Hepatocyte (in vitro differentiated cells): Measurements from ENCODE around the gene IL1R2. TPM values are rescaled to one million over a fixed set of nuclear protein-coding genes. Genes with fewer than 3 reads are reported as not detected.

Source experiments
- DNase-seq: peaks from one replicate; pipeline ENCODE4 v3.0.0-alpha.2; 2016; ENCODE audit warnings: low spot score
- H2AFZ ChIP-seq: fragments of 200-600 bp; sonication (generic); 2 replicates; pipeline ENCODE4 v1.6.0; 2016; ENCODE audit warnings: antibody characterized with exemption, mild to moderate bottlenecking
- H3K27ac ChIP-seq: fragments of 200-600 bp; sonication (generic); 2 replicates; pipeline ENCODE4 v1.5.1; 2016; ENCODE audit warnings: mild to moderate bottlenecking
- H3K27me3 ChIP-seq: fragments of 200-600 bp; sonication (generic); 2 replicates; pipeline ENCODE4 v1.6.1; 2016
- H3K36me3 ChIP-seq: fragments of 200-600 bp; sonication (generic); replicated peaks from 2 replicates; pipeline ENCODE4 v1.5.1; 2016; ENCODE audit warnings: low read depth; ENCODE audit not compliant: insufficient read depth
- H3K4me1 ChIP-seq: fragments of 200-600 bp; sonication (generic); 2 replicates; pipeline ENCODE4 v1.5.1; 2016; ENCODE audit warnings: mild to moderate bottlenecking, moderate library complexity; ENCODE audit not compliant: insufficient read depth
- H3K4me2 ChIP-seq: fragments of 200-600 bp; sonication (generic); 2 replicates; pipeline ENCODE4 v1.6.0; 2016
- H3K4me3 ChIP-seq: fragments of 200-600 bp; sonication (generic); 2 replicates; pipeline ENCODE4 v1.5.1; 2016; ENCODE audit warnings: mild to moderate bottlenecking
- H3K79me2 ChIP-seq: fragments of 200-600 bp; sonication (generic); 2 replicates; pipeline ENCODE4 v1.6.0; 2017; ENCODE audit warnings: mild to moderate bottlenecking
- H3K9me2 ChIP-seq: fragments of 200-600 bp; sonication (generic); replicated peaks from 2 replicates; pipeline ENCODE4 v1.6.0; 2017; ENCODE audit warnings: mild to moderate bottlenecking; ENCODE audit not compliant: insufficient read depth
- H3K9me3 ChIP-seq: fragments of 200-600 bp; sonication (generic); 2 replicates; pipeline ENCODE4 v1.5.1; 2016; ENCODE audit warnings: low read depth, mild to moderate bottlenecking
- H4K20me1 ChIP-seq: fragments of 200-600 bp; sonication (generic); 2 replicates; pipeline ENCODE4 v1.6.0; 2016; ENCODE audit warnings: mild to moderate bottlenecking; ENCODE audit not compliant: insufficient read depth, poor library complexity, severe bottlenecking
- EZH2 ChIP-seq: fragments of 200-600 bp; sonication (generic); IDR thresholded peaks from 2 replicates; pipeline ENCODE4 v1.6.1; 2016; ENCODE audit warnings: antibody characterized with exemption, mild to moderate bottlenecking, borderline replicate concordance
- EZH2phosphoT487 ChIP-seq: fragments of 200-600 bp; sonication (generic); IDR thresholded peaks from one replicate; pipeline ENCODE4 v1.6.1; 2018; ENCODE audit warnings: antibody characterized with exemption, mild to moderate bottlenecking, low read depth, moderate library complexity; ENCODE audit not compliant: unreplicated experiment, severe bottlenecking
- WGBS: methylation state at CpG from one replicate; pipeline ENCODE4 v1.1.6; 2016; ENCODE audit warnings: low lambda C conversion rate; ENCODE audit errors: missing lambda C conversion rate; 5-methylcytosine and 5-hydroxymethylcytosine counted together
- polyA plus RNA-seq: library from polyadenylated mRNA; unstranded; fragments of >200 nt; fragmentation: Nextera tagmentation; extraction: Ambion mirVana; gene quantifications from 2 replicates; pipeline ENCODE4 v1.2.1, GENCODE V29; 2016
- total RNA-seq: library from RNA; depleted of rRNA; stranded (reverse); fragments of >200 nt; gene quantifications from 2 replicates; pipeline ENCODE4 v1.2.3, GENCODE V29; 2014
- TF ChIP-seq, protein P1 (sequence below): fragments of 200-600 bp; sonication (generic); IDR thresholded peaks from 2 replicates; pipeline ENCODE4 v1.5.1; 2016; ENCODE audit warnings: antibody characterized with exemption, mild to moderate bottlenecking; ENCODE audit not compliant: poor library complexity

Gene IL1R2
- total and polyA plus RNA-seq, 2 experiments from 2014 or later, result 1.3 to 5.8 TPM

DNA sequence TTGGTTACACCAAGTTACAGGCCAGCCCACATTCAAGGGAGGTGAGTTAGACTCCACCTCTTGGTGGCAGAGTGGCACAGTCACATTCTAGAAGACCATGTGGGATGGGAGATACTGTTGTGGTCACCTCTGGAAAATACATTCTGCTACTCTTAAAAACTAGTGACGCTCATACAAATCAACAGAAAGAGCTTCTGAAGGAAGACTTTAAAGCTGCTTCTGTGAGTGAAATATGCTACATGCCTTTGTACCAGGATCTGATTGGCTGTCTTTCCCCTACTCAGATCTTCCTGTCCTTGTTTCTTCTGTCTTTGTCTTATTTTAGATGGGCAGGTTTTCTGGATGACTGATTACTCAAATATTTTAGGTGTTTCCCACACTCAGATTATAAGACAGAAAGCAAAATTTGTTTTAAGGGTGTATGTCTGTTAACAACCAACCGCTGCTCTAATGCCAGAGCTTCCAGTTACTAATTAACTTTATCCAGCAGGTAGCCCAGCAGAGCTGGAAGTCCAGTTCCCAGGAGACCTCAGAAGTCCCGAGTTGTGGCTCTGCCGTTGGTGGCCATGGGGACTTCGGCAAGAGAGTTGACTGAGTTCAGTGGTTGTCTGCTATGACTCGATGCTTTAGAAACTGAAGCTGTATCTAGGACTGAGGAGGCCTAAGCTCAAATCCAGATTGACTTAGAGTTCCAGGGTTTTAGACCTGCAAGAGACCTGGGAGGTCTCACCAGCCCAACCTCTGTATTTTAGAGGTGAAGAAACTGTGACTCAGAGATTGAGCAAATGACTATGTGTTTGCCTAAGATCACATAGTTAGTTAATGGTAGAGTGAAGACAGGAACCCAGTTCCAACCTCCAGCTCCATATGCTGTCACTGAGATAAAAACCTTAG is 7.4 kb downstream of the IL1R2 start:
- peak; percentile 72 for DNase-seq
- Histone ChIP-seq H2AFZ (peak overlapping the region; percentile 11), H4K20me1 (no peaks in the 10 kb centered on the region), H3K36me3 (no peaks in the 10 kb centered on the region), H3K4me2 (peak overlapping the region; percentile 60), H3K27ac (peak overlapping the region; percentile 85), H3K9me3 (no peaks in the 10 kb centered on the region), H3K4me3 (no peak overlapping the region), H3K4me1 (peaks cover 12% of the 10 kb centered on the region), H3K27me3 (no peaks in the 10 kb centered on the region), H3K9me2 (no peaks in the 10 kb centered on the region), H3K79me2 (no peaks in the 10 kb centered on the region)
- 52% methylated on average over 6 of the region's 6 CpGs for WGBS
- TF ChIP-seq EZH2phosphoT487 (no peak), EZH2 (no peak)
- TF ChIP-seq, protein P1, sequence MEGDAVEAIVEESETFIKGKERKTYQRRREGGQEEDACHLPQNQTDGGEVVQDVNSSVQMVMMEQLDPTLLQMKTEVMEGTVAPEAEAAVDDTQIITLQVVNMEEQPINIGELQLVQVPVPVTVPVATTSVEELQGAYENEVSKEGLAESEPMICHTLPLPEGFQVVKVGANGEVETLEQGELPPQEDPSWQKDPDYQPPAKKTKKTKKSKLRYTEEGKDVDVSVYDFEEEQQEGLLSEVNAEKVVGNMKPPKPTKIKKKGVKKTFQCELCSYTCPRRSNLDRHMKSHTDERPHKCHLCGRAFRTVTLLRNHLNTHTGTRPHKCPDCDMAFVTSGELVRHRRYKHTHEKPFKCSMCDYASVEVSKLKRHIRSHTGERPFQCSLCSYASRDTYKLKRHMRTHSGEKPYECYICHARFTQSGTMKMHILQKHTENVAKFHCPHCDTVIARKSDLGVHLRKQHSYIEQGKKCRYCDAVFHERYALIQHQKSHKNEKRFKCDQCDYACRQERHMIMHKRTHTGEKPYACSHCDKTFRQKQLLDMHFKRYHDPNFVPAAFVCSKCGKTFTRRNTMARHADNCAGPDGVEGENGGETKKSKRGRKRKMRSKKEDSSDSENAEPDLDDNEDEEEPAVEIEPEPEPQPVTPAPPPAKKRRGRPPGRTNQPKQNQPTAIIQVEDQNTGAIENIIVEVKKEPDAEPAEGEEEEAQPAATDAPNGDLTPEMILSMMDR, result no peak

DNA sequence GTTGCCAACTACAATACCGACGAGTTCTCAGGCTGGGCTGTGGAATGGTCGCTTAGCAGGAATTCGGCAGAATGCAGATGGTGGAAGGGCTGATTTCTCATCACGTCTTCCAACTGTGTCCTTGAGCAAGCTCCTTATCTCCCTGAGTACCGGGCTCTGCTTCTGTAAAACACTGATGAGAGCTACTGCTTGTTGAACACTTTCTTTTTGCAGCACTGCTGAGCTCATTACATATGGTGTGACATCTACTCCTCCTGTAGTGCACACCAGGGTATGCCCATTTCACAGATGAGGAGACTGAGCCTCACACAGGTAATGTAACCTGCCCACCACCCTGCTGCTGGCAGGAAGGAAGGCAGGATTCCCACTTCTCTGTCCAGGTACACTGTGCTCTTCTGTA is 8.3 kb downstream of the IL1R2 start:
- DNase-seq, result peak; percentile 35
- H3K79me2 ChIP-seq, result no peaks in the 10 kb centered on the region
- H3K4me3 ChIP-seq, result no peak overlapping the region
- H4K20me1 ChIP-seq, result no peaks in the 10 kb centered on the region
- TF ChIP-seq EZH2phosphoT487 (no peak), EZH2 (no peak)
- TF ChIP-seq, protein P1, result no peak
- no peaks in the 10 kb centered on the region for H3K36me3 ChIP-seq
- peak overlapping the region; percentile 85 for H3K27ac ChIP-seq
- H3K27me3 ChIP-seq, result no peaks in the 10 kb centered on the region
- H2AFZ ChIP-seq, result no peak overlapping the region
- H3K4me2 ChIP-seq, result peak overlapping the region; percentile 60
- no peaks in the 10 kb centered on the region for H3K9me3 ChIP-seq
- H3K9me2 ChIP-seq, result no peaks in the 10 kb centered on the region
- H3K4me1 ChIP-seq, result peaks cover 12% of the 10 kb centered on the region
- 75% methylated on average over 6 of the region's 6 CpGs for WGBS

DNA sequence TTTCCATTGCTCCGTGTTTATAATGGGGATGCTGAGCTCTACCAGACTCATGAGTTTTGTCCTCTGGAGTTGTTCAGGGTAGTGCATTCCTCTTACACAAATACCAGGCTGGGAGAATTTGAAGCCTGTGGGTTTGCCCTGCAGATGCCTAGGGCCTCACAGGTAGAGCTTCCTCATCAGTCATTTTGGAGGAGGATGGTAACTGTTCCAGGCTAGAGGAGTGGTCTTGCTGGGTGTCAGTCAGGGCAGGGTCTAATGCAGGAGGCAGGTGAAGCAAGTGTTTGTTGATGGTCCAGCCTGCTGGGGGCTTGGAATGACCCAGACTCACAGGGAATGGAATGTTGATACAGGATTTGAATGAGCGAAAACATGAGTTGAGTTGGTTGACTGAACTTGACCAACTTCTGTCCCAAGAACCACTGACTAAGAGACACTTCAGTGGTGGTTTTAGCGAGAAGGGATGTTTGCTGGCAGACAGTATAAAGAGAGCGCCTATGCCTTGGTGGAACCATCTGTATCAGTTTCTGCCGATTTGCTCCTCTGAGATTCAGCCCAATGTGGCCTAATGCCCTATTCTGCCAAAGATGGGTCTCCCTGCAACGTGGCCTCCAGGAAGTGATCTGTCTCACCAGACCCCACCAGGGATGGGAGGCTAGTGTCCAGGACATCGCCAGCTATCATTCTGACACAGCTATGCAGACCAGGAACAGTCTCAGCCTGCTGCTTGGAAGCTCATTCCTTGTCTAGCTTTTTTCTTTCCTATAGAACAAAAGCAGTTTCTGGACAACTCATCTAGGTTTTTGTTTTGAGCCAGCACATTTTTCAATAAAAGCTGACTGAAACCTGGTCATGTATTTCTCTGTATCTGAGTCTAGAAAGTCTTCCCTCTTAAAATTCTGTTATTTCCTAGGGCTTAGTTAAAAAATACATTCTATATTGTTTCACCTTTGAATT is 9.3 kb downstream of the IL1R2 start:
- no peak for DNase-seq
- no peak for TF ChIP-seq EZH2phosphoT487
- TF ChIP-seq, protein P1, result no peak
- no peak for TF ChIP-seq EZH2
- no peaks in the 10 kb centered on the region for H3K27me3 ChIP-seq
- no peaks in the 10 kb centered on the region for H4K20me1 ChIP-seq
- H3K9me2 ChIP-seq, result no peaks in the 10 kb centered on the region
- H2AFZ ChIP-seq, result no peak overlapping the region
- H3K4me3 ChIP-seq, result no peak overlapping the region
- H3K79me2 ChIP-seq, result no peaks in the 10 kb centered on the region
- H3K9me3 ChIP-seq, result no peaks in the 10 kb centered on the region
- H3K36me3 ChIP-seq, result no peaks in the 10 kb centered on the region
- no peak overlapping the region for H3K27ac ChIP-seq
- H3K4me1 ChIP-seq, result peaks cover 12% of the 10 kb centered on the region
- WGBS, result 88% methylated on average over 7 of the region's 7 CpGs
- no peak overlapping the region for H3K4me2 ChIP-seq
